ENCODE data around the gene KCNT1.

Gene KCNT1

GRCh38 chr9:135768516-135769218 lies 66.7 kb downstream of the KCNT1 start:
- DNase-seq (ENCODE audit: low read depth) = no peak

DNA sequence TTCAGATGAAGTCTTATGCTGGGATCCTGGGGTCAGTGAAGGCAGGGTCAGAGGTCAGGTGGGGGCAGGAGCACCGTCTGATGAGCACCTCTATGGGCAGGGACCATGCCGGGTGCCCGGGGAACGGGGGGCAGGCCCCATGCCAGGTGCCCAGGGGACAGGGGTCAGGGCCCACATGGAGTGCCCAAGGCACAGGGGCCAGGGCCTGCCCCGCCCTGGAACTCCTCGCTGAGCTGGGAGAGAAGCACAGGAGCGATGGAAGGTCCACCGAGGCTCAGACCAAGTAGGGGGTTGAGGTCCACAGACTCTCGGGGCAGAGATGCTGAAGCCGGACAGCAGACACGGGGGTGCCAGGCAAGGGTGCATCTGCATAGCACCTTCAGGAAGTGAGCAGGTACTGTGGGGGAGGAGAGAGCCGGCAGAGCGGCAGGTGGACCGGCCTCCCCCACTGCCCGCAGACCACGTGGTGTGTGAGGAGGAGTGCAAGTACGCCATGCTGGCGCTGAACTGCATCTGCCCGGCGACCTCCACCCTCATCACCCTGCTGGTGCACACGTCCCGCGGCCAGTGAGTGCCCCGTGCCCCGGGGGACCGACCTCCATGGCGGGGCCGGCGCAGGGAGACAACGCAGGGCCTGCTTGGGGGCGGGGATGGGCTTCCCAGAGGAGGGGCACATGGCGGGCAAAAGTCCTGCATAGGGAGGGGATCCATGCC lies 67.7 kb downstream of the KCNT1 start:
- no peak for DNase-seq (ENCODE audit: low read depth)

DNA sequence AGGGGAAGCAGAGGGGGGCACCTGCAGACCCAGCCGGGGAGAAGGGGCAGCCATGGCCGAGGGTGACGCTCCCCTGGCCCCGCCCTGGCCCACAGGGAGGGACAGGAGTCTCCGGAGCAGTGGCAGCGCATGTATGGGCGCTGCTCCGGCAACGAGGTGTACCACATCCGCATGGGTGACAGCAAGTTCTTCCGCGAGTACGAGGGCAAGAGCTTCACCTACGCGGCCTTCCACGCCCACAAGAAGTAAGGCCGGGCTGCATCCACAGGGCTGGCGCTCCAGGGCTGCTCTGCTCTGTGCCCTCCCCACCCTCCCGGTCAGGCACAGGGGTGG lies 68.2 kb downstream of the KCNT1 start:
- no peak for DNase-seq (ENCODE audit: low read depth)

- no peak for DNase-seq (ENCODE audit: low read depth)
Measured at GRCh38 chr9:135770771-135771170, 68.8 kb downstream of the KCNT1 start.

- DNase-seq (ENCODE audit: low read depth) = no peak
Measured at GRCh38 chr9:135771401-135772051, 69.5 kb downstream of the KCNT1 start.

- no peak for DNase-seq (ENCODE audit: low read depth)
Measured at GRCh38 chr9:135772056-135772646, 70.2 kb downstream of the KCNT1 start.

- no peak for DNase-seq (ENCODE audit: low read depth)
Measured at GRCh38 chr9:135772702-135773493, 70.9 kb downstream of the KCNT1 start.

DNA sequence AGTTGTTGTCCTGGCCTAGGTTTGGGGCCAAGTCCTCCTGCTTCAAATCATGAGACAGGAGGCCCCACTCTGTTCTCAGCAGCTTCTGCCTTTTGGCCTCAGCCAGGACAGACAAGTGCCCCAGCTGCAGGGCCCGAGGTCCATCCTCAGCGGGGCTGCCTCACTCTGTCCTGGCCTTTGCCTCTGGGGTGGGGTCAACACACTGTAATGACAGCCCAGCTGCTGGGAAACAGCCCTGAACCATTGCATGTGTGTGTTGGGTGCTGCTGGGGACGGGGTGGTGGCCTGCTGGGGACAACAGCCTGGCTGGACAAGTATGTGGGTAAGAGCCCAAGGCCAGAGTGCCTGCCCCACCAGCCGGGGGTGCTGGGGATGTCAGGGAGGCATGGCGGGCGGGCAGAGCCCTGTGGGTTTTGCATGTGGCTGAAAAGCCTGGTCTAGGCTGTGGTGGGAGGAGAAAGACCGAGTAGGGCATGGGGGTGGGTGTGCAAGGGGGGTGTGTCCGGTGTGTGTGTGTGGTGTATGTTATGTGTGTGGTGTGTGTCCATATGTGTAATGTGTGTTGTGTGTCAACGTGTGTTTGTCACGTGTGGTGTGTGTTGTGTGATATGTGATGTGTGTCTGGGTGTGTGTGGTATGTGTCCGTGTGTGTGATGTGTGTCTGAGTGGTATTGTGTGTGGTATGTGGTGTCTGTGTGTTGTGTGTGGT lies 71.7 kb downstream of the KCNT1 start:
- no peak for DNase-seq (ENCODE audit: low read depth)

GRCh38 chr9:135774239-135774747 lies 72.3 kb downstream of the KCNT1 start:
- no peak for DNase-seq (ENCODE audit: low read depth)

DNA sequence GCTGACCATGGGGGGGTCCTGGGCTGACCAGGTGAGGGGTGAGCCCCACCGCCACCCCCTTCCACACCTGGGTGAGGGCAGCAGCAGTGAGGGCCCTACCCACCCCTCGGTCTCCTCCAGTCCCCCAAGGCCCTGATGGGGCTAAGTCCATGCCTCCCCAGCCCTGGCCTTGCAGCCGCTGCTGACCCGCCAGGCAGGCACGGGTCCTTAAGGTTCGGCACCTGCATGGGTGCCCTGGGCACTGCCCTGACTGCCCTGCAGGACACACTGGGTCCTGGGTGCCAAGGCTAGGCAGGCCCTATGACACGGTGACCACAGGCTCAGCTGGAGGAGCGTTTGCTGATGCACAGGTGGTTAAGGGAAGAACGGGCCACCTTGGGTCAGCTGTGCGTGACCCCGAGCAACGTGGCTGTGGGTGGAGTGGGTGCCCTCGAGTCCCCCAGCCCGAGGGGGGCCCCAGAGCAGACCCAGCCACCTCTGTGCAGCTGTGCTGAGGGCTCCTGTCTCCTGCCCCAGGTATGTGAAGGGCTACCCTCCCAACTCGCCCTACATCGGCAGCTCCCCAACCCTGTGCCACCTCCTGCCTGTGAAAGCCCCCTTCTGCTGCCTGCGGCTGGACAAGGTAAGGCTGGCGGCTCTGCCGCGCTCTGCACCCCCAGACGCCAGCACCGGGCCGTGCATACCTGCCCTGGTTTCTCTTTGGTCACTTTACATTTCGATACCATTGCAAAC lies 73.0 kb downstream of the KCNT1 start:
- DNase-seq (ENCODE audit: low read depth) = no peak

DNA sequence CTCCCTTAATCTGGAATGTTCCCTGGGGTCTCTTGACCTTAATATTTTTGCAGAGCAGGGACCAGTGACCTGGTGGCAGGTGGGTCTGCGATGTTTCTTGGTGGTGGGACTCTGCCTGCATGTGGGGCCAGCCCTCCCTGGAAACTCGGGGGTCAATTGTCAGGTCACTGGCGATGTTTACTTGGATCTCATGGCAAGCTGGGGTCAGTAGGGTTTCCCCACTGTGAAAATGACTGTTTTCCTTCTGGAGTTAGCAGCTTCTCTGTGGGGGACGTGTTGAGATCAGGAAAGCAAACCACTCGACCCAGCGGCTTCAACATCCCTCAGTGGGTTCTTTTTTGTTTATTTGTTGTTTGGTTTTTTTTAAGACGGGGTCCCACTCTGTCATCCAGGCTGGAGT lies 73.9 kb downstream of the KCNT1 start:
- DNase-seq (ENCODE audit: low read depth) = no peak

DNA sequence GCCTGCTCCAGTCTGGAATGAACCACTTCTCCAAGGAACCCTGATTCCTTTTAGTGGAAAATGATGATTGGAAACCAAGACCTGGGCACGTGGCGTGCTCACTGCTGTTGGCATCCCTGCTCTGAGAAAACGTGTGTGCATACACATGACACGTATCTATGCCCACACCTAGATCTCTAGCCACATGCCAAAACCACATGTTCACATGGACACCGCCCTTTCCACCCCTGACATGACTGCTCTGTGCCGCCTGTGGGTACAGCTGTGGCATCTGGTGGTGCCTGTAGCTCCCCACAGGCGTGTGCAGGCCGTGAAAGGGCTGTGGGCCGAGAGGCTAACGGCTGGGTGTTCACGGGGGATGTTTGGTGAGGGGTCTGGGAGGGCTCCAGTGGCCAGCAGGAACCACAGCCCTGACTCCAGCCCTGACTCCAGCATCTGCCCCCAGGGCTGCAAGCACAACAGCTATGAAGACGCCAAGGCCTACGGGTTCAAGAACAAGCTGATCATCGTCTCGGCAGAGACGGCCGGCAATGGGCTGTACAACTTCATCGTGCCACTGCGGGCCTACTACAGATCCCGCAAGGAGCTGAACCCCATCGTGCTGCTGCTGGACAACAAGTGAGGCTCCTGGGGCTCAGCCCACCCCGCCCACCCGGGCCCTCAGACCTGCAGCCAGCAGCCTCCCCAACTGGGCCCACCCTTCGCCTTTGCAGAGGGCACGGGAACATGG lies 75.1 kb downstream of the KCNT1 start:
- no peak for DNase-seq (ENCODE audit: low read depth)

DNA sequence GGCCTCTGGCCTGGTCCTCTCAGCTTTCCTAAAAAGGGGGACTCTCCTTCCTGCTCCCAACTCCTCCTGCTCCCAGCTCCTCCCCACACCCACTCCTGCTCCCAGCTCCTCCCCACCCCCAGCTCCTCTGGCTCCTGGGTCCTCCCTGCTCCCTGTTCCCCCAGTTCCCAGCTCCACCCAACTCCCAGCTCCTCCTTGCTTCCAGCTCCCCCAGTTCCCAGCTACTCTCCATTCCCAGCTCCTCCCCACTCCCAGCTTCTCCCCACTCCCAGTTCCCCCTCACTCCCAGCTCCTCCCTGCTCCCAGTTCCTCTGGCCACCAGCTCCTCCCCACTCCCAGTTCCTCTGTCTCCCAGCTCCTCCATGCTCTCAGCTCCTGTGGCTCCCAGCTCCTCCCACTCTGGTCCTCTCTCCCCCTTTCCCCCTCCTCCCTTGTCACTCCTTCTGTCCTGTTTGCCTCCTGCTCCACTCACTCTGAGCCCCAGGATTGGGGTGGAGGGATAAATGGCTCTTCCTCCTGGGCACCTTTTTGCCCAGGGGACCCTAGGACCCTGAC lies 75.7 kb downstream of the KCNT1 start:
- no peak for DNase-seq (ENCODE audit: low read depth)

- DNase-seq (ENCODE audit: low read depth) = no peak
Measured at GRCh38 chr9:135778421-135778820, 76.4 kb downstream of the KCNT1 start.

DNA sequence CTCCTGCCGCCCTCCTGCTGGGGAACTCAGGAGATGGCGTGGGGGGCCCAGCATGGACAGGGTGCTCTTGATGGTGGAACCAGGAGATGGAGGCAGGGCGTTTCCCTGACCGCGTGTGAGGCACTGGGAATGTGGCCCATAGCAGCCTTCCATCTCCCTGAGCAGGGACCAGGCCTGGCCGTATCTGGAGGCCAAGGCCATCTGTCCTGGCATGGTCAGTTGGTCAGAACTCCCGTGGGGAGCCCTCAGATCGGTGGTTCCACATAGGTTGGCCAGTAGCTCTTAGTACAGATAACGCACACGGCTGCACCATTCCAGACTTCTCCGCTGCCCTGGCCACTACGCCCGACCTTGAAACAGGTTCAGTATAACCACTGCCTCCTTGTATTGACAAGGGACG lies 77.6 kb downstream of the KCNT1 start:
- DNase-seq (ENCODE audit: low read depth) = no peak

- no peak for DNase-seq (ENCODE audit: low read depth)
Measured at GRCh38 chr9:135780086-135780485, 78.1 kb downstream of the KCNT1 start.

- DNase-seq (ENCODE audit: low read depth) = no peak
Measured at GRCh38 chr9:135780626-135781025, 78.6 kb downstream of the KCNT1 start.

- DNase-seq (ENCODE audit: low read depth) = no peak
Measured at GRCh38 chr9:135782946-135783345, 81.0 kb downstream of the KCNT1 start.

DNA sequence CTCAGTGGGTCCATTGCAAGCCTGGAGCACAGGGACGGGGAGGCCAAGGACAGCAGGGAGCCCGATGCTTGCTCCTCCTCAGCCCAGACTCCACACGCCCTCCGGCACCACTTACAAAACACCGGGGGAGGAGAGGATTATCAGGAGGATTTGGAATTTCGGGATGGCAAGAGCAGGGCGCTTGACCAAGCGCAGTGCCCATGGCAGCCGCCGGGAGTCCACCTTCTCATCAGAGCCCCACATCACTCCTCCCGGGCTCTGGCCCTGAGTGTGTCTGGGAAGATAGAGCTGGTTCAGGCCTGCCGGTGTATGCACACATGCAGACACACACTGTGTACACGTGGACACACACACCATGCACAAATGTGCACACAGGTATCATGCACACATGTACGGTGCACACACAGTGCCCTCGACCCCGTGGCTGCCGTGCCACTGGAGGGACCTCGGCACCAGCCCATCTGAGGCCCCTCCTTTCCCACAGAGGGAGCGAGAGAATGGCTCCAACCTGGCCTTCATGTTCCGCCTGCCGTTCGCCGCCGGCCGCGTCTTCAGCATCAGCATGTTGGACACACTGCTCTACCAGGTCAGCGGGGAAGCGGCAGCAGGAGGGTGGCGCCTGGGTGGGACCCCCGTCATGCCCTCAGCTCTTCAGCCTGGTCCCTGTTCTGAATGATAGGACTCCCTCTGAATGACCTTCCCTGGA lies 81.7 kb downstream of the KCNT1 start:
- no peak for DNase-seq (ENCODE audit: low read depth)
